LNCAP (cell line): ENCODE measurements around the gene APOBEC3F.
"Not testable (repeated sequence)": the region's sequence is repeated elsewhere in the genome, so short reads cannot be mapped to it uniquely, and the experiment has no call there.

Experiments used
- TF ChIP-seq, protein P1 (sequence below): fragments of 450-650 bp; IDR thresholded peaks from 2 replicates; pipeline ENCODE4 v1.5.1; 2017; ENCODE audit warnings: mild to moderate bottlenecking

The APOBEC3F gene

DNA sequence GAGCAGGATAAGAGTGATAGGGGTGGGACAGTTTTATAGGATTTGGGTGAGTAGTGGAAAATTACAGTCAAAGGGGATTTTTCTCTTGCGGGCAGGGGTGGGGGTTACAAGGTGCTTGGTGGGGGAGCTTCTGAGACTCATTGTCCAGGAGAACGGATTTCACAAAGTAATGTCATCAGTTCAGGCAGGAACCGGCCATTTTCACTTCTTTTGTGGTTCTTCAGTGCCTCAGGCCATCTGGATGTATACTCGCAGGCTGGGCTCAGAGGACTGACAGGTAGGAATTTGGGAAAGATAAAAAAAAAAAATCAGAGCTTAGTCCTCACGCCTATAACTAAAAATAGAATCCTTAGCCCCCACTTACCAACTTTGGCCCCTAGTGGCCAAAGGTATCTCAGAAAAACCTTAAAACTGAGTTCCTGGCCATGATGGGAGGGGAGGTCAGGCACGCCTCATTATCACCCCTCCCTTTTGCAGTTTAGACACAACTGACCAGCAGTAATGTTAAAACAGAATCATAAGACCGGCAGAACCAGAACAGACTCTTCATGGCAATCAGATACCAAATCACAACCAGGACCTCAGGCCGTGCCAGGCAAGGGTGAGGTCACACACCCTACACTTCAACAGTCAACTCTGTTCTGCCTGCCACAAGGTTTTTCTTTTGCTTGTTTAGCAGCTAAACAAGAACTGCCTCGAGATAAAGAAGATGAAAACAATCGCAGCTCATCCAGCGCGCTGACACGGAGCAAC, 27.5 kb downstream of the APOBEC3F start:
- TF ChIP-seq, protein P1, sequence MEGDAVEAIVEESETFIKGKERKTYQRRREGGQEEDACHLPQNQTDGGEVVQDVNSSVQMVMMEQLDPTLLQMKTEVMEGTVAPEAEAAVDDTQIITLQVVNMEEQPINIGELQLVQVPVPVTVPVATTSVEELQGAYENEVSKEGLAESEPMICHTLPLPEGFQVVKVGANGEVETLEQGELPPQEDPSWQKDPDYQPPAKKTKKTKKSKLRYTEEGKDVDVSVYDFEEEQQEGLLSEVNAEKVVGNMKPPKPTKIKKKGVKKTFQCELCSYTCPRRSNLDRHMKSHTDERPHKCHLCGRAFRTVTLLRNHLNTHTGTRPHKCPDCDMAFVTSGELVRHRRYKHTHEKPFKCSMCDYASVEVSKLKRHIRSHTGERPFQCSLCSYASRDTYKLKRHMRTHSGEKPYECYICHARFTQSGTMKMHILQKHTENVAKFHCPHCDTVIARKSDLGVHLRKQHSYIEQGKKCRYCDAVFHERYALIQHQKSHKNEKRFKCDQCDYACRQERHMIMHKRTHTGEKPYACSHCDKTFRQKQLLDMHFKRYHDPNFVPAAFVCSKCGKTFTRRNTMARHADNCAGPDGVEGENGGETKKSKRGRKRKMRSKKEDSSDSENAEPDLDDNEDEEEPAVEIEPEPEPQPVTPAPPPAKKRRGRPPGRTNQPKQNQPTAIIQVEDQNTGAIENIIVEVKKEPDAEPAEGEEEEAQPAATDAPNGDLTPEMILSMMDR: no peak

DNA sequence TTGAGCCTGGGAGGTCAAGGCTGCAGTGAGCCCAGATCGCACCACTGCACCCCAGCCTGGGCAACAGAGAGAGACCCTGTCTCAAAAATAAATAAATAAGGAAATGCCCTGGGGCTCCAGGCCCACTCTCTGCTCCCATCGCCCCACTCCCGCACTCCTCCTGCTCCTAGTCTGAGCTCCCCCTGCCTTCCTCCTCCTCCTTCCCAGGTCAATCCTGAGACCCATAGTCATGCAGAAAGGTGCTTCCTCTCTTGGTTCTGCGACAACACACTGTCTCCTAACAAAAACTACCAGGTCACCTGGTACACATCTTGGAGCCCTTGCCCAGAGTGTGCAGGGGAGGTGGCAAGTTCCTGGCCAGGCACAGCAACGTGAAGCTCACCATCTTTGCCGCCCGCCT, 29.5 kb downstream of the APOBEC3F start:
- TF ChIP-seq, protein P1: no peak

DNA sequence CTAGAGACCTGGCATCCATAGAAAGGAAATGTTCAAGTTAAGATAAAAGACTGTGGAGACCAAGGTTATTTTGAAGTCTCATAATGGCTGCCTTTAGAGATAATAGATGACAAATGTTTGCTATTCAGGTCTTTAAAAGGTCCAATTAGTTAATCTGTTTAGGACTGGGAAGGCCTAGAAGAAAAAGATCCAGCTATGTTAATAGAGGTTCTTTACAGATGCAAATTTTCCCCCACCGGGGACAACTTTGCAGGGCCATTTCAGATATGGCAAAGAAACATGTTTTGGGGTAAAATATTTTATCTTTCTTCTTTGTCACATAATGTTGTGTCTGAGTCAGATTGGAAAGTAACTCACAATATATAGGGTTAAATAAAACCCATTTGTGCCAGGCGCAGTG, 33.3 kb downstream of the APOBEC3F start:
- TF ChIP-seq, protein P1: no peak

DNA sequence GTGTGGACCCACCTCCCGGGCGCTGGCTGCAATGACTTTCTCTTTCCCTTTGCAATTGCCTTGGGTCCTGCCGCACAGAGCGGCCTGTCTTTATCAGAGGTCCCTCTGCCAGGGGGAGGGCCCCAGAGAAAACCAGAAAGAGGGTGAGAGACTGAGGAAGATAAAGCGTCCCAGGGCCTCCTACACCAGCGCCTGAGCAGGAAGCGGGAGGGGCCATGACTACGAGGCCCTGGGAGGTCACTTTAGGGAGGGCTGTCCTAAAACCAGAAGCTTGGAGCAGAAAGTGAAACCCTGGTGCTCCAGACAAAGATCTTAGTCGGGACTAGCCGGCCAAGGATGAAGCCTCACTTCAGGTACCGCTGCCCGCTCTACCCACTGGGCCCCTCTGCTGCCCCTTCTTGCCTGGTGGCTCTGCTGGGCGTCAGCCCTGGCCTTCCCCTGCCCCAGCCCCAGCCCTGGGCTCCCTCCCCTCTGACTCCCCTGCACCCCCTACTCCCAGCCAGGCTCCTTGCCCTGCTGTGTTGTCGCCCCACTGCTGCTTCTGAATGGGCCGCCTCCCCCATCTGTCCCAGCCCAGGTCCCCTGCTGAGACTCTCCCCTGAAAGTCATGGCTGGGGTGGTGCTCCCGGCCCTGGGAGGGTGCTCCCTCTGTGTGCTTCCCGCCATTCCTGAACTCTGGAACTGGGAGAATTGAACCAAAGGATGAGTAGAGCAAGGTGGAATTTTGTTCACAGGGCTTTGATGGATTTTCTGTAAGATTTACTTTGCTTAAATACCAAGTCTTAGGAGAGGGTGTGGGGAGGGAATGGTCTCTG, 36.6 kb downstream of the APOBEC3F start, which contains the start of gene APOBEC3G:
TSS of gene APOBEC3G (plus strand) at position 250 of the 815 bp plus-strand sequence. CDS start at position 337, 87 bp downstream.
- TF ChIP-seq, protein P1: not testable (repeated sequence)

DNA sequence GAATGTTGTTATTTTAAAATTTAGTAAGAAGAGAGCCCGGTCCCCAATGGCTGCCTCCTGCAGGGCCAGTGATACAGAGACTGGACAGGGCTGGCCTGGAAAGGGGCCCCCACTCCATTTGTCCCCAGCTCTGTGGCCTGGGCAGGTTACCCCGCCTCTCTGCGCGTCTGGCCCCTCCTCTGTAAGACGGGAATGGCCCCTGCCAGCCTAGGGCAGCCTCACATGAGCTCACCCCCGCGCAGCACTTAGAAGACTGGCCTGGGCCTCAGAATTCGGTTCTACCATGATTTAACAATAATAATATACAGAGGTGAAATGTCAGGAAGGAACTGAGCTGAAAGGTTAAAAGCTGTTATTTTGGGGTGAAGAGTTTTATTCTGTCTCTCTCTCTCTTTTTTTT, 37.7 kb downstream of the APOBEC3F start:
- TF ChIP-seq, protein P1: no peak

DNA sequence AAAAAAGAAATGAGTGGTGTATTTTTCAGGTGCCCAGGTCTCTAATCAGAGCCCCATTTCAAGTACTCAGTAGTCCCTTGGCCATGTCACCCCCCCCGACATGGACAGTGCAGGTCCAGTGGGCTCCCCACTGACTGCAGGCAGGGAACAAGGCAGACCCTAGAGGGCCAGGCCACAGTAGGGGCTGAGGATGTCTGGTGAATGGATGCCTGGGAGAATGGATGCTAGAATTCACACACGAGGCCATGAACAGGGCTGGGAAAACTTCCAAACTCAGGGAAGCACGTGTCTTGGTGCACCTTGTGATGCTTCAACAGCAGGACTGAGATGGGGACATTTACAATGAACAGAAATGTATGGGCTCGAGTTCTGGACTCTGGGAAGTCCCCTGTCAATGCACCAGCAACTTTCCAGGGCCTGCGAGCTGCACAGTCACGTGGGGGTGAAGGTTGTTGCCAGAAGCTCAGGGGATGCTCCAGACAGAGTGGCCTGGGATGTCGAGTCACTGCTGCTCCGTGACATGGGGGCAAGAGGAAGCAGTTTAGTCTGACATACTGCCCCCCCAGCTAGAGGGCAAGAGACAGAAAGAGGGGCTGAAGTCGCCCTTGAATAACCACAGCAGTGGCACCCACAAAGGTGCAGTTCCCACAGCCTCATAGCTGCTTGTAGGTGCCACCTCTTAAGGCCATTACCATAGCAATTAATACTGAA, 39.5 kb downstream of the APOBEC3F start:
- TF ChIP-seq, protein P1: no peak

DNA sequence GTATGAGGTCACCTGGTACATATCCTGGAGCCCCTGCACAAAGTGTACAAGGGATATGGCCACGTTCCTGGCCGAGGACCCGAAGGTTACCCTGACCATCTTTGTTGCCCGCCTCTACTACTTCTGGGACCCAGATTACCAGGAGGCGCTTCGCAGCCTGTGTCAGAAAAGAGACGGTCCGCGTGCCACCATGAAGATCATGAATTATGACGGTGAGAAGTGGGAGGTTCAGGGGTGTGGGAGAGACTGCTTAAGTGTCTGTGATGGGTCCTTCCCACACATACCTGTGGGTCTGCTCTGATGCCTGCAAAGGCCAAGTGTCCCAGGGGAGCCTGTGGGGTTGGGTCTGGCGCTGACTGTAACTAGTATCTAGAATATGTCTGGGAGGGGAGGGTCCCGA, 40.4 kb downstream of the APOBEC3F start:
- TF ChIP-seq, protein P1: no peak
